Stimulated activated naive CD8-positive, alpha-beta T cell treated with anti-CD3 and anti-CD28 coated beads, Interleukin-15, Interleukin-2, amounts not matched to agents 100 ng/mL and 50 ng/mL, for 24 hours (primary cell): ENCODE measurements around the gene MAP3K6.

Experiments used
- H3K27ac Mint-ChIP-seq: one replicate; pipeline ENCODE4 v1.8.0; 2021; ENCODE audit warnings: mild to moderate bottlenecking, mixed read lengths
- H3K27me3 Mint-ChIP-seq: one replicate; pipeline ENCODE4 v1.8.0; 2021; ENCODE audit warnings: mixed read lengths
- H3K36me3 Mint-ChIP-seq: one replicate; pipeline ENCODE4 v1.8.0; 2021; ENCODE audit warnings: low read depth, mixed read lengths
- H3K4me1 Mint-ChIP-seq: one replicate; pipeline ENCODE4 v1.8.0; 2021; ENCODE audit warnings: low read depth, mixed read lengths
- H3K4me3 Mint-ChIP-seq: one replicate; pipeline ENCODE4 v1.8.0; 2021; ENCODE audit warnings: mild to moderate bottlenecking, mixed read lengths
- H3K9me3 Mint-ChIP-seq: one replicate; pipeline ENCODE4 v1.8.0; 2021; ENCODE audit warnings: mixed read lengths

The MAP3K6 gene

GRCh38 chr1:27402349-27402754 is 35.6 kb upstream of the MAP3K6 start:
- Mint-ChIP-seq H3K9me3 (no peaks in the 10 kb centered on the region), H3K27ac (no peak overlapping the region), H3K27me3 (no peaks in the 10 kb centered on the region), H3K4me1 (peaks cover 32% of the 10 kb centered on the region), H3K36me3 (peaks cover 2% of the 10 kb centered on the region), H3K4me3 (no peak overlapping the region)

- H3K4me1 Mint-ChIP-seq: peaks cover 32% of the 10 kb centered on the region
- H3K27ac Mint-ChIP-seq: no peak overlapping the region
Observed at GRCh38 chr1:27400963-27401341, 34.2 kb upstream of the MAP3K6 start.

GRCh38 chr1:27400082-27400962 is 33.6 kb upstream of the MAP3K6 start:
- no peaks in the 10 kb centered on the region for H3K9me3 Mint-ChIP-seq
- H3K4me1 Mint-ChIP-seq: peaks cover 32% of the 10 kb centered on the region
- no peaks in the 10 kb centered on the region for H3K27me3 Mint-ChIP-seq
- no peak overlapping the region for H3K27ac Mint-ChIP-seq
- no peaks in the 10 kb centered on the region for H3K36me3 Mint-ChIP-seq
- H3K4me3 Mint-ChIP-seq: no peak overlapping the region

More at GRCh38 chr1:27400963-27401341, 34.2 kb upstream of the MAP3K6 start:
- no peak overlapping the region for H3K4me3 Mint-ChIP-seq
- H3K9me3 Mint-ChIP-seq: no peaks in the 10 kb centered on the region
- no peaks in the 10 kb centered on the region for H3K36me3 Mint-ChIP-seq
- H3K27me3 Mint-ChIP-seq: no peaks in the 10 kb centered on the region

GRCh38 chr1:27399251-27400025 is 32.7 kb upstream of the MAP3K6 start:
- H3K27ac Mint-ChIP-seq: no peak overlapping the region
- no peaks in the 10 kb centered on the region for H3K27me3 Mint-ChIP-seq
- no peak overlapping the region for H3K4me3 Mint-ChIP-seq
- H3K9me3 Mint-ChIP-seq: no peaks in the 10 kb centered on the region
- H3K4me1 Mint-ChIP-seq: peaks cover 34% of the 10 kb centered on the region
- H3K36me3 Mint-ChIP-seq: no peaks in the 10 kb centered on the region

- H3K27me3 Mint-ChIP-seq: no peaks in the 10 kb centered on the region
- H3K9me3 Mint-ChIP-seq: no peaks in the 10 kb centered on the region
- no peak overlapping the region for H3K27ac Mint-ChIP-seq
- no peak overlapping the region for H3K4me3 Mint-ChIP-seq
- H3K36me3 Mint-ChIP-seq: no peaks in the 10 kb centered on the region
- H3K4me1 Mint-ChIP-seq: peaks cover 28% of the 10 kb centered on the region
Observed at GRCh38 chr1:27398405-27399149, 31.8 kb upstream of the MAP3K6 start.

- no peaks in the 10 kb centered on the region for H3K27me3 Mint-ChIP-seq
- no peaks in the 10 kb centered on the region for H3K36me3 Mint-ChIP-seq
- no peak overlapping the region for H3K4me3 Mint-ChIP-seq
- H3K4me1 Mint-ChIP-seq: peaks cover 20% of the 10 kb centered on the region
- no peak overlapping the region for H3K27ac Mint-ChIP-seq
- H3K9me3 Mint-ChIP-seq: no peaks in the 10 kb centered on the region
Observed at GRCh38 chr1:27397749-27398148, 31.0 kb upstream of the MAP3K6 start.

- Mint-ChIP-seq H3K9me3 (no peaks in the 10 kb centered on the region), H3K27me3 (no peaks in the 10 kb centered on the region), H3K4me3 (no peak overlapping the region), H3K4me1 (peaks cover 16% of the 10 kb centered on the region), H3K36me3 (no peaks in the 10 kb centered on the region), H3K27ac (no peak overlapping the region)
Observed at GRCh38 chr1:27397110-27397509, 30.3 kb upstream of the MAP3K6 start.

- H3K36me3 Mint-ChIP-seq: no peaks in the 10 kb centered on the region
- H3K4me3 Mint-ChIP-seq: no peak overlapping the region
- H3K4me1 Mint-ChIP-seq: peaks cover 17% of the 10 kb centered on the region
- no peaks in the 10 kb centered on the region for H3K27me3 Mint-ChIP-seq
- no peaks in the 10 kb centered on the region for H3K9me3 Mint-ChIP-seq
- no peak overlapping the region for H3K27ac Mint-ChIP-seq
Observed at GRCh38 chr1:27395441-27396195, 28.9 kb upstream of the MAP3K6 start.

GRCh38 chr1:27394925-27395324 is 28.2 kb upstream of the MAP3K6 start:
- Mint-ChIP-seq H3K9me3 (no peaks in the 10 kb centered on the region), H3K27me3 (no peaks in the 10 kb centered on the region), H3K4me1 (peaks cover 17% of the 10 kb centered on the region), H3K36me3 (no peaks in the 10 kb centered on the region), H3K27ac (no peak overlapping the region), H3K4me3 (no peak overlapping the region)

- H3K4me1 Mint-ChIP-seq: peaks cover 17% of the 10 kb centered on the region
- H3K4me3 Mint-ChIP-seq: peak overlapping the region; percentile 39
- no peaks in the 10 kb centered on the region for H3K36me3 Mint-ChIP-seq
- H3K27ac Mint-ChIP-seq: peak overlapping the region; percentile 2
- H3K27me3 Mint-ChIP-seq: no peaks in the 10 kb centered on the region
- no peaks in the 10 kb centered on the region for H3K9me3 Mint-ChIP-seq
Observed at GRCh38 chr1:27394282-27394658, 27.5 kb upstream of the MAP3K6 start.

GRCh38 chr1:27393641-27394281 is 27.0 kb upstream of the MAP3K6 start:
- Mint-ChIP-seq H3K27ac (no peak overlapping the region), H3K9me3 (no peaks in the 10 kb centered on the region), H3K36me3 (no peaks in the 10 kb centered on the region), H3K27me3 (no peaks in the 10 kb centered on the region), H3K4me1 (peaks cover 17% of the 10 kb centered on the region), H3K4me3 (peak overlapping the region; percentile 82)

GRCh38 chr1:27392778-27393635 is 26.2 kb upstream of the MAP3K6 start:
- peaks cover 17% of the 10 kb centered on the region for H3K4me1 Mint-ChIP-seq
- no peaks in the 10 kb centered on the region for H3K9me3 Mint-ChIP-seq
- no peaks in the 10 kb centered on the region for H3K27me3 Mint-ChIP-seq
- H3K27ac Mint-ChIP-seq: peak overlapping the region; percentile 38
- no peaks in the 10 kb centered on the region for H3K36me3 Mint-ChIP-seq
- H3K4me3 Mint-ChIP-seq: peak overlapping the region; percentile 82

- H3K27me3 Mint-ChIP-seq: no peaks in the 10 kb centered on the region
- H3K9me3 Mint-ChIP-seq: no peaks in the 10 kb centered on the region
- H3K27ac Mint-ChIP-seq: peak within 1 kb of the TSS; percentile 96
- peak within 1 kb of the TSS; percentile 85 for H3K4me3 Mint-ChIP-seq
- peaks cover 17% of the 10 kb centered on the region for H3K4me1 Mint-ChIP-seq
- no peaks in the 10 kb centered on the region for H3K36me3 Mint-ChIP-seq
Observed at GRCh38 chr1:27392096-27392777, 25.5 kb upstream of the MAP3K6 start, which contains the start of gene GPR3. Gene GPR3, plus strand, starts transcription at chr1:27392622. Its CDS starts 1,177 bp downstream, at chr1:27393799.
